HepG2 (cell line): ENCODE measurements around the gene AKR1C2. TPM values are rescaled to one million over a fixed set of nuclear protein-coding genes. Genes with fewer than 3 reads are reported as not detected.
A peak's percentile ranks its signal among the peaks of the same experiment; 100 is the strongest.
"Not testable (repeated sequence)": the region's sequence is repeated elsewhere in the genome, so short reads cannot be mapped to it uniquely, and the experiment has no call there.

Experiments used
- ATAC-seq: fragments of 200-7000 bp; cut with Tn5 transposase; 3 replicates; pipeline ENCODE4 v1.9.1; 2020; ENCODE audit warnings: mild to moderate bottlenecking, moderate library complexity
- BruUV-seq: library from RNA; stranded (reverse); fragments of 400-500 nt; replicated peaks from 2 replicates; lab custom pipeline; 2021; lab: Mats Ljungman, UMichigan
- CTCF ChIA-PET: fragments of 300-600 bp; formaldehyde crosslinking; extraction: SDS; loops from one replicate; lab custom pipeline; 2021; ENCODE audit warnings: low total read pairs, inconsistent platforms, low intra/inter-chr PET ratio; lab: Yijun Ruan, JAX
- POLR2A ChIA-PET: fragments of 350-600 bp; sonication (Branson Sonifier 250); formaldehyde crosslinking; loops from one replicate; lab custom pipeline; 2020; ENCODE audit warnings: antibody characterized with exemption, inconsistent platforms; lab: Yijun Ruan, JAX
- DNase-seq: peaks from one replicate; pipeline ENCODE4 v3.0.0-alpha.2; 2015; ENCODE audit warnings: low spot score
- FAIRE-seq: peaks from 3 replicates; lab custom pipeline; 2011; peaks lifted over from hg19 to GRCh38; lab: Jason Lieb, UNC
- H2AFZ ChIP-seq: one replicate; pipeline ENCODE4 v1.6.1; 2011; ENCODE audit warnings: low read length, inconsistent platforms
- H3K27ac ChIP-seq: fragments of 300-600 bp; 3 replicates; pipeline ENCODE4 v1.8.0; 2011; ENCODE audit warnings: mixed run types, mild to moderate bottlenecking, mixed read lengths, low read length, inconsistent platforms; ENCODE audit not compliant: insufficient read depth; ENCODE audit errors: extremely low read length
- H3K27me3 ChIP-seq, 2 experiments: fragments of 200-600 bp in 1 of 2; 2 replicates in 1 of 2; 3 replicates in 1 of 2; pipeline versions ENCODE4 v1.6.0 to v1.8.0; 2011; ENCODE audit warnings: low read length in 2 of 2, mild to moderate bottlenecking in 2 of 2, moderate library complexity in 2 of 2, inconsistent platforms in 1 of 2; ENCODE audit not compliant: insufficient read depth in 2 of 2, control insufficient read depth in 1 of 2
- H3K36me3 ChIP-seq, 2 experiments: fragments of 200-600 bp in 1 of 2; replicated peaks in 1 of 2; 2 replicates in 1 of 2; 3 replicates in 1 of 2; pipeline versions ENCODE4 v1.5.1 to v1.8.0; 2011; ENCODE audit warnings: low read length in 2 of 2, inconsistent platforms in 1 of 2; ENCODE audit not compliant: insufficient read depth in 2 of 2, control insufficient read depth in 1 of 2
- H3K4me1 ChIP-seq: 2 replicates; pipeline ENCODE4 v1.5.1; 2012; ENCODE audit warnings: low read length, inconsistent platforms; ENCODE audit not compliant: insufficient read depth
- H3K4me2 ChIP-seq: 2 replicates; pipeline ENCODE4 v1.6.0; 2011; ENCODE audit warnings: low read depth, low read length, inconsistent platforms
- H3K4me3 ChIP-seq, 3 experiments: fragments of 200-600 bp in 1 of 3; sonication (generic), shearing (Covaris generic) in 1 of 3; replicated peaks in 1 of 3; 2 replicates each; pipeline ENCODE4 v1.5.1; 2011 to 2016; ENCODE audit warnings: low read length in 3 of 3, inconsistent platforms in 2 of 3, low read depth in 2 of 3, mild to moderate bottlenecking in 2 of 3, control low read depth in 1 of 3, mixed read lengths in 1 of 3; ENCODE audit not compliant: insufficient read depth in 1 of 3
- H3K79me2 ChIP-seq: one replicate; pipeline ENCODE4 v1.6.1; 2011; ENCODE audit warnings: low read length, inconsistent platforms; ENCODE audit not compliant: insufficient read depth
- H3K9ac ChIP-seq: 2 replicates; pipeline ENCODE4 v1.6.0; 2011; ENCODE audit warnings: mild to moderate bottlenecking, low read depth, low read length, inconsistent platforms; ENCODE audit not compliant: insufficient read depth
- H3K9me3 ChIP-seq: 2 replicates; pipeline ENCODE4 v1.5.1; 2012; ENCODE audit warnings: mild to moderate bottlenecking, low read length
- H4K20me1 ChIP-seq: 2 replicates; pipeline ENCODE4 v1.6.0; 2011; ENCODE audit warnings: inconsistent platforms, mild to moderate bottlenecking, low read length, moderate library complexity; ENCODE audit not compliant: insufficient read depth
- ASH2L ChIP-seq: fragments of 300-600, 200-600 bp; sonication (generic); IDR thresholded peaks from 2 replicates; pipeline ENCODE4 v1.7.0; 2017; ENCODE audit warnings: low read depth, mild to moderate bottlenecking, moderate library complexity, mixed read lengths, low read length; ENCODE audit not compliant: insufficient read length
- KMT2B ChIP-seq: IDR thresholded peaks from 2 replicates; pipeline ENCODE4 v1.6.1; 2016; ENCODE audit warnings: missing genetic modification reagents, missing compliant biosample characterization
- SAFB2 ChIP-seq: sonication (generic); formaldehyde crosslinking; IDR thresholded peaks from 2 replicates; pipeline ENCODE4 v1.5.1; 2020; ENCODE audit warnings: missing genetic modification reagents, low read depth, mild to moderate bottlenecking, borderline replicate concordance
- SAP130 ChIP-seq: IDR thresholded peaks from 2 replicates; pipeline ENCODE4 v1.6.1; 2016; ENCODE audit warnings: low read depth
- SATB2 ChIP-seq: sonication (generic); formaldehyde crosslinking; IDR thresholded peaks from 2 replicates; pipeline ENCODE4 v1.5.0; 2020; ENCODE audit warnings: missing genetic modification reagents
- SPEN ChIP-seq: sonication (generic); formaldehyde crosslinking; IDR thresholded peaks from 2 replicates; pipeline ENCODE4 v1.5.1; 2020; ENCODE audit warnings: low read depth, mild to moderate bottlenecking, missing genetic modification reagents
- TSC22D2 ChIP-seq: sonication (generic); formaldehyde crosslinking; IDR thresholded peaks from 2 replicates; pipeline ENCODE4 v1.5.1; 2020; ENCODE audit warnings: missing genetic modification reagents, mild to moderate bottlenecking, borderline replicate concordance
- ZNF292 ChIP-seq: sonication (generic); formaldehyde crosslinking; IDR thresholded peaks from 2 replicates; pipeline ENCODE4 v1.8.1; 2022; ENCODE audit warnings: mild to moderate bottlenecking, low read depth, missing genetic modification reagents, borderline replicate concordance
- ZNF33A ChIP-seq: sonication (generic); formaldehyde crosslinking; IDR thresholded peaks from 2 replicates; pipeline ENCODE4 v1.5.1; 2020; ENCODE audit warnings: missing genetic modification reagents, mild to moderate bottlenecking, moderate library complexity, borderline replicate concordance
- WGBS: methylation state at CpG from one replicate; pipeline ENCODE4 v1.1.6; 2017; ENCODE audit warnings: low lambda C conversion rate; 5-methylcytosine and 5-hydroxymethylcytosine counted together
- in situ Hi-C: cut with HindIII; loops from 2 replicates; pipeline ENCODE4 v1.10.0; 2017; ENCODE audit warnings: low pct_unique_long_range_greater_than_20kb; ENCODE audit not compliant: extremely low pct_ligation_motif_present
- intact Hi-C: fragments of 100-400 bp; cut with micrococcal nuclease; formaldehyde crosslinking; loops from one replicate; pipeline ENCODE4 v1.10.0; 2022; ENCODE audit not compliant: unreplicated experiment
- polyA plus RNA-seq, 8 experiments: library from polyadenylated mRNA; depleted of rRNA in 3 of 8; stranded (reverse) in 7 of 8; unstranded in 1 of 8; fragments of >200 nt; fragmentation: Illumina TruSeq in 4 of 8; extraction: Trizol in 4 of 8; gene quantifications; 2 replicates each; pipeline versions ENCODE4 v1.2.1 to v1.2.3, GENCODE V29; 2011 to 2016; ENCODE audit warnings: low read depth in 4 of 8, missing spikeins in 1 of 8, mixed read lengths in 1 of 8; ENCODE audit not compliant: insufficient read depth in 1 of 8
- total RNA-seq, 5 experiments: library from RNA; depleted of rRNA; stranded (reverse); fragments of >200 nt; fragmentation: Illumina TruSeq; extraction: Trizol; gene quantifications; 2 replicates each; pipeline ENCODE4 v1.2.3, GENCODE V29; 2016; ENCODE audit warnings: low read depth in 1 of 5
- TF ChIP-seq, protein P1 (sequence below): sonication (generic); formaldehyde crosslinking; IDR thresholded peaks from 2 replicates; pipeline ENCODE4 v1.8.0; 2022; ENCODE audit warnings: mild to moderate bottlenecking, missing genetic modification reagents, moderate library complexity
- TF ChIP-seq, protein P2 (sequence below): sonication (generic); formaldehyde crosslinking; IDR thresholded peaks from 2 replicates; pipeline ENCODE4 v1.5.0; 2020; ENCODE audit warnings: missing genetic modification reagents
- TF ChIP-seq, protein P3 (sequence below): sonication (generic); formaldehyde crosslinking; IDR thresholded peaks from 2 replicates; pipeline ENCODE4 v1.5.1; 2020; ENCODE audit warnings: mild to moderate bottlenecking, missing genetic modification reagents

Gene AKR1C2
- total and polyA plus RNA-seq, 2 of the 13 experiments (the other 11 are each of a cell fraction or from before 2014, with no cell fraction given): 140 to 900 TPM

DNA sequence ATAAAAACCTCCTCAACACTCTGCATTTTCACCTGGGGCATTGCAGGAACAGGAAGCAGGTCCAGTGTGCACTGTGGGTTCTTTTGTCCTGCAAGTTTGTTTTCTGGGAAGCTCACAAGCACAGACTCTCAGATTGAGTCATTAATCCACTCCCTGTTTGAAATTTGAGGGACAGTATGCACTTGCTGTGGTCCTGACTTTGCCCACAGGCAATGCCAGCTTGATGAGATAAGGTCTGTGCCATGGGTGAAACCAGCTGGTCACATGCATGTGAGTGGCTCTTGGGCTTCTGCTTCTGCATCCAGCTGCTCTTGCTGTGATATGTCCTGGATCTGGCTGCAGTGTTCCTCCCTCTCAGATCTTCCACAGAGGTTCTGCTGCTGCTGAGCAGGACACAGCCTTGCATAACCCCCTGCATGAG is 21.8 kb upstream of the AKR1C2 start:
- peaks cover 10% of the 10 kb centered on the region for H3K9me3 ChIP-seq
- H3K36me3 ChIP-seq, POLR2A ChIA-PET, FAIRE-seq: not testable (repeated sequence)
- peak; percentile 34; the same call in 2 of the 3 replicates for ATAC-seq
- peak; percentile 40; the same call in 1 of the 2 replicates for TF ChIP-seq ZNF292
- TF ChIP-seq, all 625 proteins: peak for 1; not testable (repeated sequence) for 624
- H3K79me2 ChIP-seq, H3K27me3 ChIP-seq, H4K20me1 ChIP-seq, DNase-seq, BruUV-seq, H3K4me2 ChIP-seq, H3K9ac ChIP-seq, H3K27ac ChIP-seq, H3K4me3 ChIP-seq, intact Hi-C loops, H2AFZ ChIP-seq, CTCF ChIA-PET: not testable (repeated sequence)
- H3K4me1 ChIP-seq: peaks cover 26% of the 10 kb centered on the region
- in situ Hi-C loops: loop anchor here (10.0 kb wide), 1 partner anchor 259 kb away; no protein-coding TSS in a partner anchor

DNA sequence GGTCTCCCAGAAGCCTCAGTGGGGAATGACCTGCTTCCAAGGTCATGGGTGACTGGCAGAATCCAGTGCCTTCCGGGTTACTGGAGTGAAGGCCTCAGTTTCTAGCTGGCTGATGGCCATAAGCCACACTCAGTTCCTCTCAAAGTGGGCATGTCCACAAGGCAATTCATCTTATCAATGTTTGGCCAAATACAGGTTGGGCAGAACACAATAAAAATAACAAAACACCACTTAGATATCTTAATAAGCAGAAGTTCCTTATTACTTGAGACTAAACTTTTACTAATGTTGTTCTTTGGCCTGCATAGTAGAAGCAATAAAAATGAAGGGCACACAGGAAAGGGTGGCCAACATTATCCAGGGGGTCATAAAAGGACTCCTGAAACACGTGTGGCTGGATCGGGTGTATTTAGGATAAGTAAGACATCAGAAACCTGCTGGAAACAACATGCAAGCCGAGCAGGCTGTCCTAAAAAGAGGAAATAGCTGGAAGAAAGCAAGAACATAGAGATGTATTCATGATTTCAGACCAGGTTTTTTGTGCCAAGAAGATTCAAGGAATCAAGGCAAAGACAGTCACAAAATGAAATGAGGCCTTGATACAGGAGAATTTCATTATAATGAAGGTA is 19.6 kb upstream of the AKR1C2 start:
- WGBS: 80% methylated on average over 4 of the region's 4 CpGs
- Histone ChIP-seq H3K9ac (no peak overlapping the region), H3K4me3 (no peak overlapping the region), H3K36me3 (no peaks in the 10 kb centered on the region), H4K20me1 (no peaks in the 10 kb centered on the region), H3K27ac (no peak overlapping the region), H3K9me3 (no peaks in the 10 kb centered on the region), H3K27me3 (no peaks in the 10 kb centered on the region), H3K4me1 (peaks cover 47% of the 10 kb centered on the region), H3K79me2 (no peaks in the 10 kb centered on the region), H2AFZ (no peak overlapping the region), H3K4me2 (no peak overlapping the region)
- intact Hi-C loops: no loop called here
- FAIRE-seq (no peak), ATAC-seq (no peak), DNase-seq (no peak)
- in situ Hi-C loops: loop anchor here (10.0 kb wide), 1 partner anchor 262 kb away; no protein-coding TSS in a partner anchor
- ChIA-PET CTCF (no interaction called here), POLR2A (no interaction called here)
- no TSS peak for BruUV-seq
- TF ChIP-seq SAP130 (no peak), SAFB2 (CRISPR knock-in tag) (no peak), SPEN (CRISPR knock-in tag) (no peak), TSC22D2 (CRISPR knock-in tag) (no peak), ASH2L (no peak), SATB2 (CRISPR knock-in tag) (no peak), KMT2B (CRISPR knock-in tag) (no peak), ZNF33A (CRISPR knock-in tag) (no peak)
- TF ChIP-seq, protein P1, sequence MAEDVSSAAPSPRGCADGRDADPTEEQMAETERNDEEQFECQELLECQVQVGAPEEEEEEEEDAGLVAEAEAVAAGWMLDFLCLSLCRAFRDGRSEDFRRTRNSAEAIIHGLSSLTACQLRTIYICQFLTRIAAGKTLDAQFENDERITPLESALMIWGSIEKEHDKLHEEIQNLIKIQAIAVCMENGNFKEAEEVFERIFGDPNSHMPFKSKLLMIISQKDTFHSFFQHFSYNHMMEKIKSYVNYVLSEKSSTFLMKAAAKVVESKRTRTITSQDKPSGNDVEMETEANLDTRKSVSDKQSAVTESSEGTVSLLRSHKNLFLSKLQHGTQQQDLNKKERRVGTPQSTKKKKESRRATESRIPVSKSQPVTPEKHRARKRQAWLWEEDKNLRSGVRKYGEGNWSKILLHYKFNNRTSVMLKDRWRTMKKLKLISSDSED (CRISPR knock-in tag): no peak
- TF ChIP-seq, protein P2, sequence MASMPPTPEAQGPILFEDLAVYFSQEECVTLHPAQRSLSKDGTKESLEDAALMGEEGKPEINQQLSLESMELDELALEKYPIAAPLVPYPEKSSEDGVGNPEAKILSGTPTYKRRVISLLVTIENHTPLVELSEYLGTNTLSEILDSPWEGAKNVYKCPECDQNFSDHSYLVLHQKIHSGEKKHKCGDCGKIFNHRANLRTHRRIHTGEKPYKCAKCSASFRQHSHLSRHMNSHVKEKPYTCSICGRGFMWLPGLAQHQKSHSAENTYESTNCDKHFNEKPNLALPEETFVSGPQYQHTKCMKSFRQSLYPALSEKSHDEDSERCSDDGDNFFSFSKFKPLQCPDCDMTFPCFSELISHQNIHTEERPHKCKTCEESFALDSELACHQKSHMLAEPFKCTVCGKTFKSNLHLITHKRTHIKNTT (CRISPR knock-in tag): no peak
- TF ChIP-seq, protein P3, sequence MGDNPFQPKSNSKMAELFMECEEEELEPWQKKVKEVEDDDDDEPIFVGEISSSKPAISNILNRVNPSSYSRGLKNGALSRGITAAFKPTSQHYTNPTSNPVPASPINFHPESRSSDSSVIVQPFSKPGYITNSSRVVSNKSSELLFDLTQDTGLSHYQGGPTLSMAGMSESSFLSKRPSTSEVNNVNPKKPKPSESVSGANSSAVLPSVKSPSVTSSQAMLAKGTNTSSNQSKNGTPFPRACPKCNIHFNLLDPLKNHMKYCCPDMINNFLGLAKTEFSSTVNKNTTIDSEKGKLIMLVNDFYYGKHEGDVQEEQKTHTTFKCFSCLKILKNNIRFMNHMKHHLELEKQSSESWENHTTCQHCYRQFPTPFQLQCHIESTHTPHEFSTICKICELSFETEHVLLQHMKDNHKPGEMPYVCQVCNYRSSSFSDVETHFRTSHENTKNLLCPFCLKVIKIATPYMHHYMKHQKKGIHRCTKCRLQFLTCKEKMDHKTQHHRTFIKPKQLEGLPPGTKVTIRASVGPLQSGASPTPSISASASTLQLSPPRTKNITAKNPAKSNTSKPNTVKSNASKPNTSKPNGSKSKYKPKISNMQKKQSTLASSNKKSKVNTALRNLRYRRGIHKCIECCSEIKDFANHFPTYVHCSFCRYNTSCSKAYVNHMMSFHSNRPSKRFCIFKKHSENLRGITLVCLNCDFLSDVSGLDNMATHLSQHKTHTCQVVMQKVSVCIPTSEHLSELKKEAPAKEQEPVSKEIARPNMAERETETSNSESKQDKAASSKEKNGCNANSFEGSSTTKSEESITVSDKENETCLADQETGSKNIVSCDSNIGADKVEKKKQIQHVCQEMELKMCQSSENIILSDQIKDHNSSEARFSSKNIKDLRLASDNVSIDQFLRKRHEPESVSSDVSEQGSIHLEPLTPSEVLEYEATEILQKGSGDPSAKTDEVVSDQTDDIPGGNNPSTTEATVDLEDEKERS (CRISPR knock-in tag): no peak
